ENCODE data around the gene TRIML2. TPM values are rescaled to one million over a fixed set of nuclear protein-coding genes. Genes with fewer than 3 reads are reported as not detected.

TRIML2 gene
- total RNA-seq, 1 experiment from 2014 or later: not detected

DNA sequence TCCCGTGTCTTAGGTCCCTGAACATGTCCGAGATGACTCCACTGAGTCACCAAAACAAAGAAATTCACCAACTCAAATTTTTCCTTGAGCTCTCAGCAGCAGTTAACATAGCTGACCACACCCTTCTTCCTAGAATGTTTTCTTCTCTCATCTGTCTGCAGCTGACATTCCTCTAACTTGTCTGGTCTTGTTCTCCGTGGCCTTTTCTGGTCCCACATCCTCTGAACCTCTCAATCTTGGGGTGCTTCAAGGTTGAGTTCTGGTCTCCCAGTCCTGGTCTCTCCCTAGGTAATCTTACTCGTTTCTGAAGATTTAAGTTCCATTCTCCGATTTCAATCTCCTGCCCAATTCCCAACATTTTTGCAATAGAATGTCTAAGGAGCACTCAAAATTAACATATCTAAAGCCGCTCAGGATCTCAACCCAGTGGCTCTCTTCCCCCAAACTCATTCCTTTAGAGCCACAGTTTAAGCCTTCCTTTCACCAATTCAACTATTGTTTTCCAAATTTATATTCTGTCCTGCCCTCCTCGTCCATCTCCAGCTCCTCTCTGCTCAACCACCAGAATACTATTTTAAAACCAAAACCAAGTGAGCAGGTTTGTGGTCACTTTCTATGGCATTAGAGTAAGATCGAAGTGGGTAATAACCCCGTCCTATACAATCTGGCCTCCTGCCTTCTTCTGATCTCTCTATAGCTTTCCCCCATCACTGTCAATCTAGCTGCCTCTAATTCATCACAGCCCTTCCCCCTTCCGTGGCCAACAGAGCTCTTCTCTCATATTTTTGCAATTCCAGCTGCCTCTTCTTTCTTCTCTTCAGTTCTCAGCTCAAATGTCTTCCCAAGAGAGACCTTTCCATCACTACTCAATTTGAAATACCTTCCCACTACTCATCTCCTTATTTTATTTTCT lies 1.2 kb downstream of the TRIML2 start:
- DNase-seq (peak; percentile 21), ATAC-seq (no peak)
- H2AFZ ChIP-seq (ENCODE audit: low read length): no peak overlapping the region
- ChIA-PET CTCF (no interaction called here), POLR2A (ENCODE audit: unreplicated experiment) (no interaction called here)
- H3K27me3 ChIP-seq (ENCODE audit: low read length): no peaks in the 10 kb centered on the region
- no peaks in the 10 kb centered on the region for H3K4me1 ChIP-seq (ENCODE audit: insufficient read depth, low read length)
- H3K79me2 ChIP-seq (ENCODE audit: low read length): no peaks in the 10 kb centered on the region
- no peak overlapping the region for H3K4me3 ChIP-seq (ENCODE audit: low read length)
- intact Hi-C loops (cut with micrococcal nuclease): no loop called here
- no peaks in the 10 kb centered on the region for H3K9me3 ChIP-seq (ENCODE audit: low read length)
- H4K20me1 ChIP-seq (ENCODE audit: low read length): no peaks in the 10 kb centered on the region
- H3K9ac ChIP-seq (ENCODE audit: low read length): no peak overlapping the region
- H3K27ac ChIP-seq (ENCODE audit: low read length): no peak overlapping the region
- H3K9me2 ChIP-seq (replicated peaks; ENCODE audit: low read length): no peaks in the 10 kb centered on the region
- H3K4me2 ChIP-seq (ENCODE audit: low read length): no peak overlapping the region
- TF ChIP-seq EZH2 (IDR thresholded peaks at IDR 0.05; ENCODE audit: low read length, unreplicated experiment) (no peak), EZH2phosphoT487 (IDR thresholded peaks at IDR 0.05; ENCODE audit: borderline replicate concordance, low read length) (no peak)
- TF ChIP-seq, protein P1, sequence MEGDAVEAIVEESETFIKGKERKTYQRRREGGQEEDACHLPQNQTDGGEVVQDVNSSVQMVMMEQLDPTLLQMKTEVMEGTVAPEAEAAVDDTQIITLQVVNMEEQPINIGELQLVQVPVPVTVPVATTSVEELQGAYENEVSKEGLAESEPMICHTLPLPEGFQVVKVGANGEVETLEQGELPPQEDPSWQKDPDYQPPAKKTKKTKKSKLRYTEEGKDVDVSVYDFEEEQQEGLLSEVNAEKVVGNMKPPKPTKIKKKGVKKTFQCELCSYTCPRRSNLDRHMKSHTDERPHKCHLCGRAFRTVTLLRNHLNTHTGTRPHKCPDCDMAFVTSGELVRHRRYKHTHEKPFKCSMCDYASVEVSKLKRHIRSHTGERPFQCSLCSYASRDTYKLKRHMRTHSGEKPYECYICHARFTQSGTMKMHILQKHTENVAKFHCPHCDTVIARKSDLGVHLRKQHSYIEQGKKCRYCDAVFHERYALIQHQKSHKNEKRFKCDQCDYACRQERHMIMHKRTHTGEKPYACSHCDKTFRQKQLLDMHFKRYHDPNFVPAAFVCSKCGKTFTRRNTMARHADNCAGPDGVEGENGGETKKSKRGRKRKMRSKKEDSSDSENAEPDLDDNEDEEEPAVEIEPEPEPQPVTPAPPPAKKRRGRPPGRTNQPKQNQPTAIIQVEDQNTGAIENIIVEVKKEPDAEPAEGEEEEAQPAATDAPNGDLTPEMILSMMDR (conservative IDR thresholded peaks at IDR 0.05; ENCODE audit: low read depth, low read length): no peak
- H3F3A ChIP-seq (ENCODE audit: low read length, unreplicated experiment): no peaks in the 10 kb centered on the region
- H3K36me3 ChIP-seq (ENCODE audit: low read depth, low read length): no peaks in the 10 kb centered on the region
- BruUV-seq (replicated peaks): no TSS peak

DNA sequence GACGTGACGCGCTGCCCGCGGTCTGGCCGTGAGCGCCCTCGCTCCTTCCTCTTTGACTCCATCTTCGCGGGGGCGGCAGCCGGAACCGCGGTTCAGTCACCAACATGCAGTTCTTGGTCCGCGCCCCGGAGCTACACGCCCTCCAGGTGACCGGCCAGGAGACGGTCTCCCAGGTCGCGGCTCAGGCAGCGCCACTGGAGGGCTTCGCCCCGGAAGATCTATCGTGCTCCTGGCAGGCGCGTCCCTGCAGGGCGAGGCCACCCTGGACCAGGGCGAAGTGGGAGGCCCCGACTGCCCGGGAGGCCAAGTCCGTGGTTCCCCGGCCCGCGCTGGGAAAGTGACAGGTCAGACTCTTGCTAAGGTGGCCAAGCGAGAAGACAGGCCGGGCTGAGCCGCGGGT lies 2.9 kb downstream of the TRIML2 start:
- no peak for TF ChIP-seq EZH2 (IDR thresholded peaks at IDR 0.05; ENCODE audit: low read length, unreplicated experiment)
- TF ChIP-seq, protein P1 (conservative IDR thresholded peaks at IDR 0.05; ENCODE audit: low read depth, low read length): no peak
- TF ChIP-seq EZH2phosphoT487 (IDR thresholded peaks at IDR 0.05; ENCODE audit: borderline replicate concordance, low read length): no peak
- no peaks in the 10 kb centered on the region for H3K4me1 ChIP-seq (ENCODE audit: insufficient read depth, low read length)

DNA sequence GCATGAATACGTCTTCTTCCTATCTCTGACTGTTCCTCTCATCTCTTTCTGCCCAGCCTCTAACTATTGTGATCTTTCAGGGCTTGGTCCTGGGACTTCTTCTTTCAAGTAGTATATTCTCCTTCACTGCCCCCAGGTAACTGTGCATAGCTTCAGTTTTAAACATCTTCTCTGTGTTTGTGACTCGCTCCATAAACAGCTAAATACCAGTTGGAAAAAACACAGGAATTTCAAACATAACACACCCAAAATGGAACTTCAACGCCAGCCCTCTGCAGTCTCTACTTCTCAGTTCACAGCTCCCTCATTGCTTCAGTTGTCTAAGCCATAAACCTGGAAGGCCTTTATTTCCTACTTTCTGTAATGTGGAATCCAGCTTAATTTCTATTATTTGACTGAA lies 16.6 kb downstream of the TRIML2 start:
- no peaks in the 10 kb centered on the region for H3K4me1 ChIP-seq (ENCODE audit: insufficient read depth, low read length)
- H3K79me2 ChIP-seq (ENCODE audit: low read length): no peaks in the 10 kb centered on the region
- ChIA-PET POLR2A (ENCODE audit: unreplicated experiment) (no interaction called here), CTCF (no interaction called here)
- no TSS peak for BruUV-seq (replicated peaks)
- no peak overlapping the region for H3K4me2 ChIP-seq (ENCODE audit: low read length)
- TF ChIP-seq EZH2 (IDR thresholded peaks at IDR 0.05; ENCODE audit: low read length, unreplicated experiment): no peak
- TF ChIP-seq EZH2phosphoT487 (IDR thresholded peaks at IDR 0.05; ENCODE audit: borderline replicate concordance, low read length): no peak
- TF ChIP-seq, protein P1 (conservative IDR thresholded peaks at IDR 0.05; ENCODE audit: low read depth, low read length): no peak
- H3F3A ChIP-seq (ENCODE audit: low read length, unreplicated experiment): no peaks in the 10 kb centered on the region
- intact Hi-C loops (cut with micrococcal nuclease): no loop called here
- no peaks in the 10 kb centered on the region for H3K9me3 ChIP-seq (ENCODE audit: low read length)
- no peak overlapping the region for H2AFZ ChIP-seq (ENCODE audit: low read length)
- ATAC-seq: no peak
- H3K27me3 ChIP-seq (ENCODE audit: low read length): no peaks in the 10 kb centered on the region
- H3K9me2 ChIP-seq (replicated peaks; ENCODE audit: low read length): no peaks in the 10 kb centered on the region
- no peaks in the 10 kb centered on the region for H4K20me1 ChIP-seq (ENCODE audit: low read length)
- H3K27ac ChIP-seq (ENCODE audit: low read length): no peak overlapping the region
- no peak overlapping the region for H3K9ac ChIP-seq (ENCODE audit: low read length)
- no peaks in the 10 kb centered on the region for H3K36me3 ChIP-seq (ENCODE audit: low read depth, low read length)
- no peak overlapping the region for H3K4me3 ChIP-seq (ENCODE audit: low read length)
- peak; percentile 8 for DNase-seq

More for the DNA sequence above, 2.9 kb downstream of the TRIML2 start:
- Histone ChIP-seq H3K4me2 (ENCODE audit: low read length) (no peak overlapping the region), H3K27ac (ENCODE audit: low read length) (no peak overlapping the region), H3K36me3 (ENCODE audit: low read depth, low read length) (no peaks in the 10 kb centered on the region), H3K9me3 (ENCODE audit: low read length) (no peaks in the 10 kb centered on the region), H3K4me3 (ENCODE audit: low read length) (no peak overlapping the region), H3F3A (ENCODE audit: low read length, unreplicated experiment) (no peaks in the 10 kb centered on the region), H2AFZ (ENCODE audit: low read length) (no peak overlapping the region), H3K79me2 (ENCODE audit: low read length) (no peaks in the 10 kb centered on the region), H3K9ac (ENCODE audit: low read length) (no peak overlapping the region), H4K20me1 (ENCODE audit: low read length) (no peaks in the 10 kb centered on the region), H3K27me3 (ENCODE audit: low read length) (no peaks in the 10 kb centered on the region), H3K9me2 (replicated peaks; ENCODE audit: low read length) (no peaks in the 10 kb centered on the region)
- intact Hi-C loops (cut with micrococcal nuclease): no loop called here
- CTCF ChIA-PET: no interaction called here
- ATAC-seq: no peak
- DNase-seq: no peak
- BruUV-seq (replicated peaks): no TSS peak
- POLR2A ChIA-PET (ENCODE audit: unreplicated experiment): no interaction called here

All from PC-3 (cell line).